Measurements from ENCODE around the gene SLC18B1.

DNA sequence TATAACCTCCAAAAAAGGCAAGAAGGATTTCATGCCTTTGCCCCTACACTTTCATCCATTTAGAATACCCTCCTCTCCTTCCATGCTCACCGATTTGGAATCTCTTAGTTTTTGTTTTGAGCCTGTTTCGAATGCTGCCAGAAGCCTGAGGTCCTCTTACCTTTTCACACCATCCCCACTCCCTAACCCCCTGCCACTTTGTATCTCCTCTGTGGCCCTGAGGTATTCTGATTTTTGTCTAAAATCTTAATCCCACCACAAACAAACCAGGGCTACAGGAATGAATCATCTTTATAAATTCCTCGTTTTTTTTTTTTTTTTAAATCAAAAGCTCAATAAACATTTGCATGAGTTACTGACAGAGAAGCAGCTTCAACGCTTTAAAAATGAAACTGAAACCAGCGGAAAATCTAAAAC lies 14.3 kb upstream of the SLC18B1 start:
- TF ChIP-seq, protein P1, sequence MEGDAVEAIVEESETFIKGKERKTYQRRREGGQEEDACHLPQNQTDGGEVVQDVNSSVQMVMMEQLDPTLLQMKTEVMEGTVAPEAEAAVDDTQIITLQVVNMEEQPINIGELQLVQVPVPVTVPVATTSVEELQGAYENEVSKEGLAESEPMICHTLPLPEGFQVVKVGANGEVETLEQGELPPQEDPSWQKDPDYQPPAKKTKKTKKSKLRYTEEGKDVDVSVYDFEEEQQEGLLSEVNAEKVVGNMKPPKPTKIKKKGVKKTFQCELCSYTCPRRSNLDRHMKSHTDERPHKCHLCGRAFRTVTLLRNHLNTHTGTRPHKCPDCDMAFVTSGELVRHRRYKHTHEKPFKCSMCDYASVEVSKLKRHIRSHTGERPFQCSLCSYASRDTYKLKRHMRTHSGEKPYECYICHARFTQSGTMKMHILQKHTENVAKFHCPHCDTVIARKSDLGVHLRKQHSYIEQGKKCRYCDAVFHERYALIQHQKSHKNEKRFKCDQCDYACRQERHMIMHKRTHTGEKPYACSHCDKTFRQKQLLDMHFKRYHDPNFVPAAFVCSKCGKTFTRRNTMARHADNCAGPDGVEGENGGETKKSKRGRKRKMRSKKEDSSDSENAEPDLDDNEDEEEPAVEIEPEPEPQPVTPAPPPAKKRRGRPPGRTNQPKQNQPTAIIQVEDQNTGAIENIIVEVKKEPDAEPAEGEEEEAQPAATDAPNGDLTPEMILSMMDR (conservative IDR thresholded peaks at IDR 0.05): no peak
- no peak for TF ChIP-seq ZFX (IDR thresholded peaks at IDR 0.05)

All from C4-2B (cell line).